Cardiac septum (tissue), 1 donor: ENCODE measurements around the gene CBX6. TPM values are rescaled to one million over a fixed set of nuclear protein-coding genes. Genes with fewer than 3 reads are reported as not detected.

Source experiments
- DNase-seq: peaks from one replicate; pipeline ENCODE4 v3.0.0-alpha.2; 2020; ENCODE audit warnings: low spot score
- intact Hi-C: fragments of 100-400 bp; cut with DNase I; formaldehyde crosslinking; loops from one replicate; pipeline ENCODE4 v1.14.0; 2022
- total RNA-seq: library from RNA; stranded (reverse); fragmentation: NEBNext Ultra II Directional; extraction: Animal tissue kit (Norgen Biotek cat#: 25700); gene quantifications from one replicate; pipeline ENCODE4 v1.2.1, GENCODE V29; 2021
- donor health status: DM: no; HTN: no; CAD: no.

Gene CBX6
- total RNA-seq, 1 donor from 2014 or later: 60.3 TPM

GRCh38 chr22:38830026-38830844 lies 41.8 kb downstream of the CBX6 start:
- intact Hi-C loops: no loop called here
- no peak for DNase-seq

- no peak for DNase-seq
- intact Hi-C loops: no loop called here
Observed at GRCh38 chr22:38829485-38829884, 42.5 kb downstream of the CBX6 start.

GRCh38 chr22:38828616-38829205 lies 43.3 kb downstream of the CBX6 start:
- intact Hi-C loops: no loop called here
- no peak for DNase-seq

- intact Hi-C loops: no loop called here
- no peak for DNase-seq
Observed at GRCh38 chr22:38828191-38828590, 43.8 kb downstream of the CBX6 start.

- intact Hi-C loops: no loop called here
- no peak for DNase-seq
Observed at GRCh38 chr22:38827510-38827909, 44.5 kb downstream of the CBX6 start.

DNA sequence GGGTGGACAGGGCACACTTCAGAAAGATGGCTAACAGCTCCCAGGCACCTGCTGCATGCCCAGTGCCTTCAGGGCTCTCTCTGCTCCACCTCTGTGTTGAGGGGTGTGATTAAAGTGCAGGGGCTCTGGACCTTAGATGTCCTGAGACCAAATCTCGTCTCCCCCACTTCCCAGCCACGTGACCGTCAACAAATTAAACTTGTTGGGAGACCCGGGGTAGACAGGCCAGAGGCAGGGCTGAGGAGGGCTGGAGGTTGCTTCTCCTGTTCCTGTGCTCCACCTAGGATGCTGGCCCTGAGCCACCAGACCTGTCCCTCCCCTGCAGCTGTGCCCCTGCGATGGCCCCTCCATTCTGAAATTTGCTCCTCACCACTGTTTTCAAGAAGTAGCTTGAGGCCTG lies 45.2 kb downstream of the CBX6 start:
- intact Hi-C loops: no loop called here
- no peak for DNase-seq

DNA sequence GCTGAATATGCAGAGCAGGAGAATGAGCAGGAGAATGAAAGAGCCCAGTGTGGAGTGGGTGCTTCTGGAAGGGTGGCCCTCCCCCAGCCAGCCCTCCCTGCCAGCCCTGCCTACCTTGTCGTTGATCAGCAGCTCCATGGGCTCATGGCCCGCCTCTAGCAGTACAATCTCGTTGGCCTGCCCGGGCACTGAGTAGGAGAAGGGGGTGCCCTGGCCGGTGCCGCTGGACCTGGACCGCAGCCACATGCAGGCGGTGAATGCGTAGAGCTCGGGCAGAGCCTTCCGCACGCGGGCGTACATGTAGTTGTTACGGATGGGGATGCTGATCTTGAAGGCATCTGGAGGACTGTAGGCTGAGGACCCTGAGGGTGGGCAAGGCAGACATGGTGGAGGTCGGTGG lies 45.6 kb downstream of the CBX6 start:
- no peak for DNase-seq
- intact Hi-C loops: no loop called here

DNA sequence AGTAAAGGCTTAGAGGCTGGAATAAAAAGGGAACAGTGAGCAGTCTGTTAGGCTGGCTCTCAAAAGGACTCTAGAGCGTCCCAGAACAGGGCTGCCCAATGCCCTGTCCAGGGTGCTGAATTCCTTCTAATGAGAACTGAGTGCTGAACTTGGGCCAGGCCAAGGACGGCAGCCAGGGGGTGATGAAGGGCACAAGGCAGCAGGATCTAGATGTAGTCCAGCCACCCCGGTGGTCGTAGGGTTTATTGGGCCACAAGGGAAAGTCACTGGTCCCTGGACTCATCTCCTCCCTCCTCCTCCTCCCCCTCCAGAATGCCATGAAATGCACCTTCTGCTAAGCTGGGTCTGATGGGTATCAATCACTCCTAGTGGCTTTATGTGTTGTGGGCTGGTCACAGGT lies 47.4 kb downstream of the CBX6 start:
- no peak for DNase-seq
- intact Hi-C loops: no loop called here

- intact Hi-C loops: no loop called here
- no peak for DNase-seq
Observed at GRCh38 chr22:38823637-38824036, 48.4 kb downstream of the CBX6 start.

DNA sequence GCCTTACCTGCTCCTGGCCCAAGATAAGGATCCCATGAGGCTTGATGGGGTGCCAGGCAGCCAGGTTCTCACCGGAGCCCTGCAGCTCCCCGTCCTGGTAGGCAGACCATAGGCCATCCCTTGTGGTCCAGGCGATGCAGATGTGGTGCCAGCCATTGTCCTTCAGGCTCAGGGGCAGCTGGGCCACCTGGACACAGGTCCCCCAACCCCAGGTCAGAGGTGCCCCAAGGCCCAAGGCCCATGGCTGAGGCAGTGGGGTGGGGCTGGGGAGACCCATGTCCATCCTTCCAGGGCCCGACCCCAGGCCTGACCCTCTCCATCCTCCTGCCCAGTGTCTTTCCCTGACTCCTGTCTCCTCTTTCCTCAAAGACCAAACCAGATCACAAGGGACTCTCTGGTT lies 48.9 kb downstream of the CBX6 start:
- intact Hi-C loops: no loop called here

DNA sequence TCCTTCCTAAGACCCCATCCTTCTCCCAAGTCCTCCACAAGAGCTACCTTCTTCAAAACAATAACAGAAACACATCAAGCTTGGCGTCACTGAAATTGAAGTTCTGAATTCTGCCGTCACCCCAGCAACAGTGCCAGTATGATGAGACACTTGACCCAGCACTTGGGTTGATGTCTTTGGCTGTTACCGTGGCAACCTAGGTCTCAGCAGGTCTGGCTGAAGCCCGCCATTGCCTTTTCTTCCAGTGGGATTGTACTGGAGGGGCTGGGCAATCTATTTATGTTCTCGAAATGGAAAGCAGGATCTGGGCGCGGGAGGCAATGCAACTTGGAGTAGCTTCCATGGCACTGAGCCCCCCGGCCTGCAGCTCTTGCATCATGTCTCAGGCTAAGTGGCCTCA lies 52.0 kb downstream of the CBX6 start:
- intact Hi-C loops: no loop called here
- DNase-seq: no peak

More for the DNA sequence above, 48.9 kb downstream of the CBX6 start:
- no peak for DNase-seq

GRCh38 chr22:38819387-38819940 lies 52.6 kb downstream of the CBX6 start:
- intact Hi-C loops: no loop called here
- DNase-seq: no peak

DNA sequence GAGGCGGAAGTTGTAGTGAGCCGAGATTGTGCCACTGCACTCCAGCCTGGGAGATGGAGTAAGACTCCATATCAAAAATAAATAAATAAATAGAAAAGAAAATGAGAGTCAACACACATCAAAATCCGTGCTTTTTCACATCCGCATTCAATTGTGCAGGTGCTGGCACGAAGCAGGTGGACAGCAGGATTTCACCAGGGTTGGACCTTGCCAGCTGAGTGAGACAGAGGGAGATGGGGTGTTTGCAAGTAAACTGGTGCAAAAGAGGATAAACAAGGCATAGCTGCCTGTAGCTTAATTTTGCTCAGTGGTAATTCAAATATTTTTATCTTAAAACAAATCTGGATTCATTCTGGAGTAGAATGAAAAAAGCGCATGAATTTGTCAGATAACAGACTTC lies 54.8 kb downstream of the CBX6 start:
- DNase-seq: no peak
- intact Hi-C loops: no loop called here

- no peak for DNase-seq
- intact Hi-C loops: no loop called here
Observed at GRCh38 chr22:38815842-38816241, 56.2 kb downstream of the CBX6 start.

Other genes starting within 250 kb of the CBX6 start
- 0.46 TPM for gene FAM227A, start 215.8 kb downstream of the CBX6 start, total RNA-seq
- 36.9 TPM for gene CBY1, start 215.6 kb downstream of the CBX6 start, total RNA-seq
- gene TOMM22, start 190.3 kb downstream of the CBX6 start, total RNA-seq: 55.7 TPM
- gene JOSD1, start 171.3 kb downstream of the CBX6 start, total RNA-seq: 24.0 TPM
- 34.3 TPM for gene GTPBP1, start 166.3 kb downstream of the CBX6 start, total RNA-seq
- gene SUN2, start 116.2 kb downstream of the CBX6 start, total RNA-seq: 130 TPM
- 8.1 TPM for gene DNAL4, start 78.1 kb downstream of the CBX6 start, total RNA-seq
- 23.5 TPM for gene NPTXR, start 28.2 kb downstream of the CBX6 start, total RNA-seq
- gene APOBEC3A, start 85.4 kb upstream of the CBX6 start, total RNA-seq: 1.7 TPM
- gene APOBEC3B, start 110.1 kb upstream of the CBX6 start, total RNA-seq: 0.54 TPM
- 22.1 TPM for gene APOBEC3C, start 142.0 kb upstream of the CBX6 start, total RNA-seq
- 1.3 TPM for gene APOBEC3D, start 148.9 kb upstream of the CBX6 start, total RNA-seq
- gene APOBEC3F, start 168.6 kb upstream of the CBX6 start, total RNA-seq: 5.7 TPM
- 2.2 TPM for gene APOBEC3G, start 205.1 kb upstream of the CBX6 start, total RNA-seq
- not detected for gene APOBEC3H, start 225.0 kb upstream of the CBX6 start, total RNA-seq